Kidney epithelial cell (primary cell): Measurements from ENCODE around the gene LPCAT1. TPM values are rescaled to one million over a fixed set of nuclear protein-coding genes. Genes with fewer than 3 reads are reported as not detected.

Source experiments
- DNase-seq: peaks from one replicate; pipeline ENCODE4 v3.0.0-alpha.2; 2010; ENCODE audit warnings: low read depth
- H3K27me3 ChIP-seq: 2 replicates; pipeline ENCODE4 v1.6.0; 2011; ENCODE audit warnings: low read length; ENCODE audit not compliant: control insufficient read depth, insufficient read depth
- H3K36me3 ChIP-seq: 2 replicates; pipeline ENCODE4 v1.5.1; 2011; ENCODE audit warnings: low read length; ENCODE audit not compliant: control insufficient read depth, insufficient read depth
- H3K4me3 ChIP-seq: 2 replicates; pipeline ENCODE4 v1.5.1; 2011; ENCODE audit warnings: low read depth, mild to moderate bottlenecking, control low read depth, low read length
- CTCF ChIP-seq: IDR thresholded peaks from 2 replicates; pipeline ENCODE4 v1.5.1; 2011; ENCODE audit warnings: mild to moderate bottlenecking, moderate library complexity, low read length, control low read depth, inconsistent platforms; ENCODE audit not compliant: insufficient read depth, poor library complexity, severe bottlenecking
- total RNA-seq: library from RNA; depleted of rRNA; stranded (reverse); fragments of >200 nt; gene quantifications from 2 replicates; pipeline ENCODE4 v1.2.3, GENCODE V29; 2015

The LPCAT1 gene
- total RNA-seq, 1 donor from 2014 or later, result 87.6 TPM

GRCh38 chr5:1532384-1532783 lies 8.6 kb upstream of the LPCAT1 start:
- Histone ChIP-seq H3K36me3 (no peaks in the 10 kb centered on the region), H3K27me3 (no peaks in the 10 kb centered on the region), H3K4me3 (no peak overlapping the region)
- no peak for TF ChIP-seq CTCF
- DNase-seq, result no peak

- DNase-seq, result no peak
- TF ChIP-seq CTCF, result no peak
- Histone ChIP-seq H3K36me3 (no peaks in the 10 kb centered on the region), H3K4me3 (no peak overlapping the region), H3K27me3 (no peaks in the 10 kb centered on the region)
Measured at GRCh38 chr5:1529498-1529897, 5.7 kb upstream of the LPCAT1 start.

GRCh38 chr5:1527533-1528205 lies 3.9 kb upstream of the LPCAT1 start:
- no peak for TF ChIP-seq CTCF
- Histone ChIP-seq H3K4me3 (no peak overlapping the region), H3K27me3 (no peaks in the 10 kb centered on the region), H3K36me3 (no peaks in the 10 kb centered on the region)
- DNase-seq, result no peak

GRCh38 chr5:1526681-1527131 lies 2.9 kb upstream of the LPCAT1 start:
- no peak for DNase-seq
- no peaks in the 10 kb centered on the region for H3K36me3 ChIP-seq
- TF ChIP-seq CTCF, result no peak
- no peak overlapping the region for H3K4me3 ChIP-seq
- H3K27me3 ChIP-seq, result no peaks in the 10 kb centered on the region

- H3K36me3 ChIP-seq, result no peaks in the 10 kb centered on the region
- H3K27me3 ChIP-seq, result no peaks in the 10 kb centered on the region
- DNase-seq, result no peak
- H3K4me3 ChIP-seq, result no peak overlapping the region
- TF ChIP-seq CTCF, result no peak
Measured at GRCh38 chr5:1526190-1526631, 2.5 kb upstream of the LPCAT1 start.
